Measurements from ENCODE around the gene SUGCT. TPM values are rescaled to one million over a fixed set of nuclear protein-coding genes. Genes with fewer than 3 reads are reported as not detected.

The SUGCT gene
- total RNA-seq, 1 experiment from 2014 or later, result 9.9 TPM

DNA sequence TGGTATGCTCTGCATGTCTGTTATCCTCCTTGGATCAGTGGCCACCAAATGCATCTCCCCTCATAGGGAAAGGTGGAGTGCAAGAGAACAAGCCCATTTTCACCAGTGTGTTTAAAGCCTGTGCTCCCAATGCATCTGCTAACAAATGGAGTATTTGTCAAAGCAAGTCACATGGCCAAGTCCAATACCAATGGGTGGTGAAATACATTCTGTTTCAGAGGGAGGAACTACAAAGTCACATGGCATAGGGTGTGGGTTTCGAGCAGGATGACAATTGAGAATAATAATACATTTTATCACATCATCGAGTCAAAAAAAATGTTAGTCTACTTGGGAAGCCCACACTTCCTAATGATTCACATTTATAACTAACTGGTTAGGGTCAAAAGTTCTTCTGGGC is 62.7 kb downstream of the SUGCT start:
- TF ChIP-seq CTCF (IDR thresholded peaks at IDR 0.05; ENCODE audit: insufficient read depth in 1 of 2, low read depth in 1 of 2, low read length in 1 of 2, severe bottlenecking in 1 of 2, unreplicated experiment in 1 of 2), result no peak
- intact Hi-C loops (cut with micrococcal nuclease; ENCODE audit: unreplicated experiment), result no loop called here
- no peak overlapping the region for H3K4me3 ChIP-seq (ENCODE audit: low read depth, low read length)
- Mint-ChIP-seq H3K4me3 (ENCODE audit: unreplicated experiment) (no peak overlapping the region), H3K36me3 (ENCODE audit: insufficient read depth, unreplicated experiment) (no peaks in the 10 kb centered on the region), H3K27ac (ENCODE audit: unreplicated experiment) (no peak overlapping the region), H3K27me3 (ENCODE audit: insufficient read depth, unreplicated experiment) (no peaks in the 10 kb centered on the region), H3K4me1 (ENCODE audit: low read depth, unreplicated experiment) (peaks cover under 1% of the 10 kb centered on the region), H3K9me3 (ENCODE audit: unreplicated experiment) (no peaks in the 10 kb centered on the region)
- no peaks in the 10 kb centered on the region for H3K36me3 ChIP-seq (ENCODE audit: control insufficient read depth, insufficient read depth, low read length)
- ChIA-PET POLR2A (no interaction called here), CTCF (no interaction called here)
- no TSS peak for BruUV-seq (replicated peaks)
- DNase-seq, result no peak
- no peaks in the 10 kb centered on the region for H3K4me1 ChIP-seq
- H3K9me3 ChIP-seq, result no peaks in the 10 kb centered on the region
- H3K27me3 ChIP-seq (replicated peaks; ENCODE audit: control insufficient read depth, insufficient read depth, low read length), result no peaks in the 10 kb centered on the region

GRCh38 chr7:40199076-40199802 is 64.4 kb downstream of the SUGCT start:
- H3K4me3 ChIP-seq (ENCODE audit: low read depth, low read length), result no peak overlapping the region
- peaks cover 3% of the 10 kb centered on the region; the same call in 1 of the 2 replicates for H3K4me1 ChIP-seq
- no peaks in the 10 kb centered on the region for H3K36me3 ChIP-seq (ENCODE audit: control insufficient read depth, insufficient read depth, low read length)
- POLR2A ChIA-PET, result no interaction called here
- Mint-ChIP-seq H3K27me3 (ENCODE audit: insufficient read depth, unreplicated experiment) (no peaks in the 10 kb centered on the region), H3K36me3 (ENCODE audit: insufficient read depth, unreplicated experiment) (no peaks in the 10 kb centered on the region), H3K4me3 (ENCODE audit: unreplicated experiment) (no peak overlapping the region), H3K4me1 (ENCODE audit: low read depth, unreplicated experiment) (peaks cover 6% of the 10 kb centered on the region), H3K9me3 (ENCODE audit: unreplicated experiment) (no peaks in the 10 kb centered on the region), H3K27ac (ENCODE audit: unreplicated experiment) (no peak overlapping the region)
- no peak for DNase-seq
- no peaks in the 10 kb centered on the region for H3K27me3 ChIP-seq (replicated peaks; ENCODE audit: control insufficient read depth, insufficient read depth, low read length)
- CTCF ChIA-PET, result no interaction called here
- H3K9me3 ChIP-seq, result no peaks in the 10 kb centered on the region
- no TSS peak for BruUV-seq (replicated peaks)
- intact Hi-C loops (cut with micrococcal nuclease; ENCODE audit: unreplicated experiment), result no loop called here
- peak; percentile 22 to 37 for TF ChIP-seq CTCF (IDR thresholded peaks at IDR 0.05; ENCODE audit: insufficient read depth in 1 of 2, low read depth in 1 of 2, low read length in 1 of 2, severe bottlenecking in 1 of 2, unreplicated experiment in 1 of 2)

DNA sequence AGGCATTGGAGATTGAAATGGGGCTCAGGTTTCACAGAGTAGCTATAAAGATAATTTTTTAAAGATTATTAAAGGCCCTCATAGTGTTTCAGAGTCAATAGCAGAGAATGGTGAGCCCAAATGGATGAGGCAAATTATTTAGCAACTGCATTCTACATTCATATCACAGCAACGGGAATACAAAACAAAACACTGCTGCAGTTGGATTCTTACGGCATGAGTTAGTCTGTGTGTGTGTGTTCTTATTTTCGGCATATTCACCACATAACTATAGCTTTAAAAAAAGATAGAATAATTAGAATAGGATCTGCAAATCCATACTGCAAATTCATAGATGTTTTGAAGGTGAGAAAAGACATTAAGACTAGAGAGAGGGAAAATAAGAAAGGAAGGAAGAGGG is 66.0 kb downstream of the SUGCT start:
- no peak overlapping the region for H3K4me3 Mint-ChIP-seq (ENCODE audit: unreplicated experiment)
- peaks cover 3% of the 10 kb centered on the region; the same call in 1 of the 2 replicates for H3K4me1 ChIP-seq
- H3K4me3 ChIP-seq (ENCODE audit: low read depth, low read length), result no peak overlapping the region
- no peaks in the 10 kb centered on the region for H3K36me3 ChIP-seq (ENCODE audit: control insufficient read depth, insufficient read depth, low read length)
- TF ChIP-seq CTCF (IDR thresholded peaks at IDR 0.05; ENCODE audit: insufficient read depth in 1 of 2, low read depth in 1 of 2, low read length in 1 of 2, severe bottlenecking in 1 of 2, unreplicated experiment in 1 of 2), result no peak
- H3K27me3 Mint-ChIP-seq (ENCODE audit: insufficient read depth, unreplicated experiment), result no peaks in the 10 kb centered on the region
- BruUV-seq (replicated peaks), result no TSS peak
- peaks cover 6% of the 10 kb centered on the region for H3K4me1 Mint-ChIP-seq (ENCODE audit: low read depth, unreplicated experiment)
- no peak for DNase-seq
- H3K27me3 ChIP-seq (replicated peaks; ENCODE audit: control insufficient read depth, insufficient read depth, low read length), result no peaks in the 10 kb centered on the region
- ChIA-PET POLR2A (no interaction called here), CTCF (no interaction called here)
- no peaks in the 10 kb centered on the region for H3K36me3 Mint-ChIP-seq (ENCODE audit: insufficient read depth, unreplicated experiment)
- no peak overlapping the region for H3K27ac Mint-ChIP-seq (ENCODE audit: unreplicated experiment)
- H3K9me3 ChIP-seq, result no peaks in the 10 kb centered on the region
- intact Hi-C loops (cut with micrococcal nuclease; ENCODE audit: unreplicated experiment), result no loop called here
- no peaks in the 10 kb centered on the region for H3K9me3 Mint-ChIP-seq (ENCODE audit: unreplicated experiment)
